AG04449 (cell line): Measurements from ENCODE around the gene SPIRE2.

Experiments
- CTCF ChIA-PET: fragments of 350-600 bp; formaldehyde crosslinking; extraction: SDS; loops from one replicate; lab custom pipeline; 2021; ENCODE audit warnings: antibody characterized with exemption; lab: Yijun Ruan, JAX
- POLR2A ChIA-PET: fragments of 400-600, 350-600 bp; formaldehyde crosslinking; extraction: SDS; loops from one replicate; lab custom pipeline; 2020; ENCODE audit warnings: antibody characterized with exemption, inconsistent platforms; lab: Yijun Ruan, JAX
- DNase-seq: peaks from one replicate; pipeline ENCODE4 v3.0.0-alpha.2; 2010; ENCODE audit warnings: low read depth, low spot score
- H3K4me3 ChIP-seq: 2 replicates; pipeline ENCODE4 v1.5.1; 2011; ENCODE audit warnings: low read depth, mild to moderate bottlenecking, control low read depth, low read length
- TF ChIP-seq, protein P1 (sequence below): IDR thresholded peaks from one replicate; pipeline ENCODE4 v1.5.1; 2011; ENCODE audit warnings: mild to moderate bottlenecking, moderate library complexity, low read length, control low read depth, inconsistent platforms; ENCODE audit not compliant: insufficient read depth; ENCODE audit errors: missing control alignments

The SPIRE2 gene

DNA sequence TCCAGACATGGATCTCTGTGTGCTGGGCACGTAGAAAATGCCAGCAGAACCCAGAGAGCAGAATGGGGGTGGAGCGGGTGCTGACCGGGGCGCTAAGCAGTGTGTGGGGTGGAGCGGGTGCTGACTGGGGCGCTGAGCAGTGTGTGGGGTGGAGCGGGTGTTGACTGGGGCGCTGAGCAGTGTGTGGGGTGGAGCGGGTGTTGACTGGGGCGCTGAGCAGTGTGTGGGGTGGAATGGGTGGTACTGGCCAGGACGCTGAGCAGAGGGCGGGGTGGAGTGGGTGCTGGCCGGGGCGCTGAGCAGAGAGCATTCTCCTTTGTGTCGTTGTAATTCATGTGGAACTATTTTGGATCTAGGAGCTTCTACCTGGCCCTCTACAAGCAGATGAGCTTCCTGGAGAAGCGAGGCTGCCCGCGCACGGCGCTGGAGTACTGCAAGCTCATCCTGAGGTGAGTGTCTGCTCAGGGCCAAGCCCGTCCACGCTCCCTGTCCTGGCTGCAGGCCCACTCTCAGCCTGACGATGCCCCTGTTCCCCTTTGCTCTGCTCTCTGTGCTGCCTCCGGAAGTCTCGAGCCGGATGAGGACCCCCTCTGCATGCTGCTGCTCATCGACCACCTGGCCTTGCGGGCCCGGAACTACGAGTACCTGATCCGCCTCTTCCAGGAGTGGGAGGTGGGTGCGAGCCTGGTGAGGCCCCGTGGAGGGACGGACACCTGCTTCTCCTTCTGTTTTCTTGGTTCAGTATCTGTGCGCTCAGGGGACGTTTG is 70.1 kb downstream of the SPIRE2 start:
- H3K4me3 ChIP-seq, result no peak overlapping the region
- DNase-seq, result no peak
- ChIA-PET CTCF (interaction anchor here (1.3 to 5.9 kb wide), 4 partner anchors 10 to 37 kb away, joined by 5 to 37 read pairs (median 13); no protein-coding TSS in a partner anchor), POLR2A (no interaction called here)
- TF ChIP-seq, protein P1, sequence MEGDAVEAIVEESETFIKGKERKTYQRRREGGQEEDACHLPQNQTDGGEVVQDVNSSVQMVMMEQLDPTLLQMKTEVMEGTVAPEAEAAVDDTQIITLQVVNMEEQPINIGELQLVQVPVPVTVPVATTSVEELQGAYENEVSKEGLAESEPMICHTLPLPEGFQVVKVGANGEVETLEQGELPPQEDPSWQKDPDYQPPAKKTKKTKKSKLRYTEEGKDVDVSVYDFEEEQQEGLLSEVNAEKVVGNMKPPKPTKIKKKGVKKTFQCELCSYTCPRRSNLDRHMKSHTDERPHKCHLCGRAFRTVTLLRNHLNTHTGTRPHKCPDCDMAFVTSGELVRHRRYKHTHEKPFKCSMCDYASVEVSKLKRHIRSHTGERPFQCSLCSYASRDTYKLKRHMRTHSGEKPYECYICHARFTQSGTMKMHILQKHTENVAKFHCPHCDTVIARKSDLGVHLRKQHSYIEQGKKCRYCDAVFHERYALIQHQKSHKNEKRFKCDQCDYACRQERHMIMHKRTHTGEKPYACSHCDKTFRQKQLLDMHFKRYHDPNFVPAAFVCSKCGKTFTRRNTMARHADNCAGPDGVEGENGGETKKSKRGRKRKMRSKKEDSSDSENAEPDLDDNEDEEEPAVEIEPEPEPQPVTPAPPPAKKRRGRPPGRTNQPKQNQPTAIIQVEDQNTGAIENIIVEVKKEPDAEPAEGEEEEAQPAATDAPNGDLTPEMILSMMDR, result no peak

DNA sequence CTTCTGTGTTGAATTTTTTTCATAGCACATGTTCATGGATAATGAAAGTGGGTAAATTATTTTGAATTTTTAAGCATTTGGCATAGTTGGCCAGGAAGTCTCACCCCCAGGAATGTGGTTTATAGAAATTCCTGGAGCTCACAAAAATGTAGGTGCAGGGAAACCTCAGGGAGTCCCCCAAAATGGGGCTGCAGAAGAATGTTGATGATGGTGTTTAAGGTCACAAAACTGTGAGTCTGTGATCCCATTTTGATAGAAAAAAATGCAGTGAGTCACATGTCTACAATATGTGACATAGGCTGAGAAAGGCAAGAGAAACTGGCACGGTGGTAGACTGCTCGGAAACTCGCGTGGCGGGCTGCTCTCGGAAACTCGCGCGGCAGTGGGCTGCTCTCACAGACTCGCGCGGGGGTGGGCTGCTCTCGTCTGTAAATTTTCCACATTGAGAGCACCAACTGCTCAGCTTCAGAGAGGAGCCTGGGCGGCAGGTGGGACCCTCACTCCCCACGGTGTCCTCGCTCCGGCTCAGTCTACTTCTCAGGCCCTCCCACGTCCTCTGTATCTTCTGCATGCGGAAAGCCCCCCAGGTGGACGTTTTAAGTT is 71.7 kb downstream of the SPIRE2 start:
- TF ChIP-seq, protein P1, result no peak
- H3K4me3 ChIP-seq, result no peak overlapping the region
- CTCF ChIA-PET, result interaction anchor here (0.7 to 2.5 kb wide), 6 partner anchors 8 to 39 kb away, joined by 3 to 20 read pairs (median 5); no protein-coding TSS in a partner anchor
- no peak for DNase-seq
- POLR2A ChIA-PET, result no interaction called here

DNA sequence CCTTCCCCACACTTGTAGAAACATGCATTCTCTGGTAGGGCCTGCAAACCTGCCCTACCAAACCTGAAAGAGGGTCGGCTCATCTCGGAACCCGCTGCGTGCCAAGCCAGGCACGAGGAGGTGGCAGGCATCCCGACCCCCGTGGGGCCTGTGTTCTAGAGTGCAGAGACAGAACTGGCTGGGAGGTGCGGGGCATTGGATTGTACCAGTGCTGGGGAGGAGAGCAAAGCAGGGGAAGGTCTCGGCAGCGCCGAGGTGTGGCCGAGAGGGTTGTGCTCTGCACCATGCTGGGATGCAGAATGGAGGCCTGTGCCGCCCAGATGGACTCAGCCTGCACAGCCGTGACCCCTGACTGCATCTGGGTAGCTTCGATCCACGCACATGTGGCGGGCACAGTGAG is 72.6 kb downstream of the SPIRE2 start:
- TF ChIP-seq, protein P1, result no peak
- POLR2A ChIA-PET, result no interaction called here
- CTCF ChIA-PET, result interaction anchor here (1.1 to 2.5 kb wide), 3 partner anchors 9 to 13 kb away, joined by 3 to 20 read pairs (median 5); no protein-coding TSS in a partner anchor
- DNase-seq, result no peak
- H3K4me3 ChIP-seq, result no peak overlapping the region

DNA sequence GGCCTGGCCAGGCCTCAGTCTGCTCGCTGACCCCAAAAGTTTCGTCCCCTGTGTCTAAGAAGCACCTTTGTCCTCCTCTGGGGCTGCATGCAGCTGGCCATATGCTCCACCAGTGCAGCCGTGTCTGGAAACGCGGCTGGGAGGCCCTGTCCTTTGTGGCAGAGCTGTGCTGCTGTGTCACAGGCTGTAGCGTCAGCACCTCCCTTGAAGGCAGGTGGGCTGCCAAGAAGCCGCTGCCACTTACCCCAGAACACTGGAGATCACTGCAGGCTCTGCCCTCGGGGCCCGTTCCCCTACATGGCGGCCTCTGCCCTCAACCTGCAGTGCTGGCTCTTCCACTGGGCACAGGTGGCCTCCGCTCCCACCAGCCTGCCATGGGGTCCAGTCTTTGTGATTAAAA is 74.7 kb downstream of the SPIRE2 start:
- ChIA-PET POLR2A (no interaction called here), CTCF (no interaction called here)
- H3K4me3 ChIP-seq, result no peak overlapping the region
- TF ChIP-seq, protein P1, result no peak
- no peak for DNase-seq

DNA sequence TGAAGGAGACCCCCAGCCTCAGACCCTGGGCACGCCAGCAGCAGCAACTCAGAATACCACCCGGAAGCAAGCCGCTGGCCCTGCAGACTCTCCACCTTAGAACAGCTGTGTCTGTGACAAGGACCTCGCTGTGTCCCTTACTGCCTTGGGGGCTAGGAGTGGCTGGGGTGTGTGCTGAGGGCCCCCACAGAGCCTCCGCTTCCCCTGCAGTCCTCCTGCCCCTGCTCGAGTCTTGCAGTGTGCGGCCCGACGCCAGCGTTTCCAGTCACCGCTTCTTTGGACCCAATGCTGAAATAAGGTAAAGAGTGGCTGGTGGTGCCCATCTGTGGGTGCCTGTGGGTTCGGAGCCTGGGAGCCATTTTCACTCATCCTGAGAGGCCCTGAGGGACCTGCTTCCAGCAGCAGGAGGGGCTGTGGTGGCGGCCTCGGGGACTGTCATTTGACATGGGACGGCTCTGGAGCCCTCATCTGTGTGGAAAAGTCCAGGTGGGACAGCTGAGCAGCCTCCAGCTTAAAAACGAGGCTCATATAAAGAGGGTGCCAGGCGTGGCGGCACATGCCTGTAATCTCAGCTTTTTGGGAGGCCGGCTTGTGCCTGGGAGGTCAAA is 75.7 kb downstream of the SPIRE2 start:
- TF ChIP-seq, protein P1, result no peak
- H3K4me3 ChIP-seq, result no peak overlapping the region
- ChIA-PET CTCF (interaction anchor here (1.1 kb wide), 1 partner anchor 110 kb away, joined by 3 read pairs; no protein-coding TSS in a partner anchor), POLR2A (no interaction called here)
- DNase-seq, result no peak
